NCI-H2107 treated with DMSO at 0.1 percent for 48 hours (cell line): ENCODE measurements around the gene OSGIN1.

Experiments used
- DNase-seq: peaks from one replicate; lab custom pipeline; 2025; ENCODE audit not compliant: unreplicated experiment; lab: John Stamatoyannopoulos, UW

Gene OSGIN1

GRCh38 chr16:83956336-83957289 lies 3.6 kb downstream of the OSGIN1 start:
- DNase-seq, result peak; percentile 48

DNA sequence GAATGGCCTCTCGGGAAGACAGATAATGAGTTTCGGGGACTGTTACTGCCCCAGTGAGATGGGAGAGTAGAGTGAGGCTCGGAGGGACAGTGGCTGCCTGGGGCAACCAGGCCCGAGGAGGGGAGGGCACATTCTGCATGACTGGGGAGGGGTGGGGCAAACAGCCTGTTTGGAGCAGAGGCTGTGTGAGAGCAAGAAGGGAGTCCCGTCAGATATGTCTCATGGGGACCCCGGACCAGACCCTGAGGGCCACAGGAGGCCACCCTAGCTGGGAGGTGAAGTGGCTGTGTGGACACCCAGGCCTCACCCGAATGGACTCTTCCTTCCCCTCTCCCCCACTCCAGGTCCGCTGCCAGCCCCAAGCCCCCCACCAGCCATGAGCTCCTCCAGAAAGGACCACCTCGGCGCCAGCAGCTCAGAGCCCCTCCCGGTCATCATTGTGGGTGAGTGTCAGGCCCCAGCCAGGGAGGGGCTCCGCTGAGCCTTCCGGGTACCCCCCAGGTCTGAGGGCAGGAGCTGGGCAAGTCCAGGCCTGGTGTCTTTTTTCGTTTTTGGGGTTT lies 4.3 kb downstream of the OSGIN1 start:
- DNase-seq, result no peak

- no peak for DNase-seq
Observed at GRCh38 chr16:83958137-83958845, 5.3 kb downstream of the OSGIN1 start.

DNA sequence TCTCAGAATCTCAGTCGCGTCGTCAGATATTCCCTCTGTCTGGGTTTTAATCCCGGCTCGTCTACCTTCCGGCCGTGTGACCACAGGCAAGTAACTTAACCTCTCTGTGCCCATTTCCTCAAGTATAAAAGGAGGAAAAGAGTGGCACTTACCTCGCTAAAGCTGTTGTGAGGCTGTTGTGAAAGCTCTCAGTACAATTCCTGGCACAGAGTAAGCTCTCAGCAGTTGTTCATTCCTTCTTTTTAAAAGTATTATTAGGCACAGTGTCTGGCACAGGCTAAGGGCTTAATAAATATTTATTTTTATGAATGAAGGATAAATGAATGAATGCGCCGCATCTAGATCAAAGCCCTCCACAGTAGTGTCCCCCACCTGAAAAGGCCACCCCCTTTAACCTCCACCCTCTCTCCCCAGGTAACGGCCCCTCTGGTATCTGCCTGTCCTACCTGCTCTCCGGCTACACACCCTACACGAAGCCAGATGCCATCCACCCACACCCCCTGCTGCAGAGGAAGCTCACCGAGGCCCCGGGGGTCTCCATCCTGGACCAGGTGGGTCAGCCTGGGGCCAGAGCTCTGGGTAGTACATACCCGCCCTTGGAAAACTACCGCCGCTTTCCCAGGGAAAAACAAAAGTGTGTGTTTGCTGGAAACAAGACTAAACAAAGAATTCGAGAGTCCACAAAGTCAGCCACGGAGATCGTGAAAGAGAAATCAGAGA lies 6.0 kb downstream of the OSGIN1 start:
- no peak for DNase-seq

- no peak for DNase-seq
Observed at GRCh38 chr16:83959656-83960434, 6.8 kb downstream of the OSGIN1 start.

- DNase-seq, result no peak
Observed at GRCh38 chr16:83960521-83961249, 7.6 kb downstream of the OSGIN1 start.

DNA sequence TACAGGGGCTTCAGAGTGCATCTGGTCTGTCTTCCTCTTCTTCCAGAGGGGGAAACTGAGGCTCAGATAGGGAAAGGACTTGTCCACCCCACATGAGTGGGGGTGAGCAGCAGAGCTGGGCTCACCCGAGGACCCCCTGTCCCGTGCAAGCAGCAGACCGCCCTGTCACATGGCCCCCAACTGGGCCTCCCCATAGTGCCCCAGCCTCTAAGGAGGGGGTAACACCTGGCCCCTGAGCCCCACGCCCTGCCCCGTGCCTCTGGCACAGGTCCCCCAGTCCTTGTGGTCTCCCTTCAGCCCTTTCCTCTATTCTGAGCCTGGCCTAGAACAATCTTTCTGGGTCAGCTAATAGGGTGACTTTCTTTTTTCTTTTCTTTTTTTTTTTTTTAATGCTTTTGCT lies 8.6 kb downstream of the OSGIN1 start:
- no peak for DNase-seq

DNA sequence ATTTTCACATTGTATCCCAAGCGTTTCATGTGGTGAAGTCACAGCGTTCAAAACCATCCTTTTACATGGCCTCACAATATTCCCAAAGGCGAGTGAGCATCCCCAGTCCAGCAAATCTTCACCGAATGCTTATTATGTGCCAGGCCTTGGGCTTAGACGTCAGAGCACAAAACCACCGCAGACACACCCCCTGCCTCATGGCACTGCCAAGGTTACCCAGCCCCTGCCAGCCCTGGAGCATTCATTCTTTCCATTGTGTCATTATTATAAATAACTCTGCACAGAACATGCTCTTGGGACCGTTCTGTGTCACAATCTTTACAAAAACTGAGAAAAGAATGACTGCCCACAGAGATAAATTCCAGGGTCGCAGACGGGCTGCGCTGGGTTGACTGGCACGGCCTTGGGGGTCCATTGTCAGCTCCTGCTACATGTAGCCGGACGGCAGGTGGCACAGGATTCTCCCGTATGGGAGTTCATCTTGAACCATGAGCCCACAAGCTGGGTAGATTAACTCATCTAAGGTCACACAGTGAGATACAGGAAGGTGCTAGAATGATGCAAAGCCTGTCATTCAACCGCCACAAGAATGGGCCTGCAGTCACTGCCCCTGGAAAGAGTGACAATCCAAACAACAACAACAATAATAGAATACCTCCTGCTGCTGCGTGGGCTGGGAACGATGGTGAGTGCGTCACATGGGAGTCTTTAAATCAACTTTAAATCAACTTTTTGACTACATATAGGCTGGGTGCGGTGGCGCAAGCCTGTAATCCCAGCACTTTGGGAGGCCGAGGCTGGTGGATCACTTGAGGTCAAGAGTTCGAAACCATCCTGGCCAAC lies 10.5 kb downstream of the OSGIN1 start:
- no peak for DNase-seq

DNA sequence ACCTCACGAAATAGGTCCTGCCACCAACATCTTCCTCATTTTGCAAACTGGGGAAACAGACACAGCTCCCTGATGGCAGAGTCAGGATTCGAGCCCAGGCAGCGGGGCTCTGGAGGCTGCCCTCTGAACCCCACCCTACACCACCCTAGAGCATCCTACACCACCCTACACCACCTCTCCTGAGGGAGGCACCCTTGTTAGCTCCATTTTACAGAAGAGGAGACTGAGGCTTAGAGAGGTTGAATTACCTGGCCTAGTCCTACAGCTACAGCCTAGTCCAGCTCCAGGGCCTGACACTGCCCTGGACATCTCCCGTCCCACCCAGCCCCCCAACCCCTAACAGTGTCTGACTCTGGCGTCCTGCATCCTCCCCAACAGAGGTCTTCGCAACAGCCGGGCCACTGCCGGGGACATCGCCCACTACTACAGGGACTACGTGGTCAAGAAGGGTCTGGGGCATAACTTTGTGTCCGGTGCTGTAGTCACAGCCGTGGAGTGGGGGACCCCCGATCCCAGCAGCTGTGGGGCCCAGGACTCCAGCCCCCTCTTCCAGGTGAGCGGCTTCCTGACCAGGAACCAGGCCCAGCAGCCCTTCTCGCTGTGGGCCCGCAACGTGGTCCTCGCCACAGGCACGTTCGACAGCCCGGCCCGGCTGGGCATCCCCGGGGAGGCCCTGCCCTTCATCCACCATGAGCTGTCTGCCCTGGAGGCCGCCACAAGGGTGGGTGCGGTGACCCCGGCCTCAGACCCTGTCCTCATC lies 11.8 kb downstream of the OSGIN1 start:
- DNase-seq, result no peak

DNA sequence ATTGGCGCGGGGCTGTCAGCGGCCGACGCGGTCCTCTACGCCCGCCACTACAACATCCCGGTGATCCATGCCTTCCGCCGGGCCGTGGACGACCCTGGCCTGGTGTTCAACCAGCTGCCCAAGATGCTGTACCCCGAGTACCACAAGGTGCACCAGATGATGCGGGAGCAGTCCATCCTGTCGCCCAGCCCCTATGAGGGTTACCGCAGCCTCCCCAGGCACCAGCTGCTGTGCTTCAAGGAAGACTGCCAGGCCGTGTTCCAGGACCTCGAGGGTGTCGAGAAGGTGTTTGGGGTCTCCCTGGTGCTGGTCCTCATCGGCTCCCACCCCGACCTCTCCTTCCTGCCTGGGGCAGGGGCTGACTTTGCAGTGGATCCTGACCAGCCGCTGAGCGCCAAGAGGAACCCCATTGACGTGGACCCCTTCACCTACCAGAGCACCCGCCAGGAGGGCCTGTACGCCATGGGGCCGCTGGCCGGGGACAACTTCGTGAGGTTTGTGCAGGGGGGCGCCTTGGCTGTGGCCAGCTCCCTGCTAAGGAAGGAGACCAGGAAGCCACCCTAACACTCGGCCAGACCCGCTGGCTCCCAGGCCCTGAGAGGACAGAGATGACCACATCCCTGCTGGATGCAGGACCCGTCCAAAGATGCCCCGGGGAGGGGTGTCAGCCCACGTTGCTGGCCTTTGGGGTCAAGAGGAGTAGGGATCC lies 12.6 kb downstream of the OSGIN1 start:
- DNase-seq, result no peak

- DNase-seq, result no peak
Observed at GRCh38 chr16:83966153-83966696, 13.2 kb downstream of the OSGIN1 start.

DNA sequence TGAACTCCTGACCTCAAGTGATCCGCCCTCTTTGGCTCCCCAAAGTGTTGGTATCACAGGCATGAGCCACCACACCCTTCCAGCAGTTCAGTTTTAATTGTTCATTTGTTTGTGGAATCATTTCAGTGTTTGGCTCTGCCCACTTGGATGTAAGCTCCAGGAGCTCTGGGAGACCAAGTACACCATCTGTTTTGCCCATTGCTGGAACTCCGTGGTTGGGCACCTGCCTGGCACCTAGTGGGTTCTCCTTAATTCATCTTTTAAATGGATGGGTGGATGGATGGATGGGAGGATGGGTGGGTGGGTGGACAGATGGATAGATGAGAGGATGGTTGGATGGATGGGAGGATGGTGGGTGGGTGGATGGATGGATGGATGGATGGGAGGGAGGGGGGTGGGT lies 14.1 kb downstream of the OSGIN1 start:
- DNase-seq, result no peak

DNA sequence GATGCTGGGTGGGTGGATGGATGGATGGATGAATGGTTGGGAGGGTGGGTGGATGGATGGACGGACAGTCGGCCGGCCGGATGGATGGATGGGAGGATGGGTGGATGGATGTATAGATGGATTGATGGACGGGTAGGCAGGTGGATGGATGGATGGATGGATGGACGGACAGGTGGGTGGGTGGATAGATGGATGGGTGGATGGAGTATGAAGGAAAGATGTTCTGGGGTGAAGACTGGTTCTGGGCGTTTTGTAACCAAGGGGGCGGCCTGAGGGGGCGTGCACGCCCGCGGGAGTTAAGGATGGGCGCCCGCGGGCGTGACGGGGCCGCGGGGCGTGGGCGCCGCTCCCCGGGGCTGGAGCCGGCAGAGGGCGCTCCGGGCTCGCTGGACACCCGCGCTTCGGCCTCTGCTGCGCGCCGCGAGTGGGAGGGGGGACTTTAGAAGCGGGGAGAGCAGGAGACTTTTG lies 14.8 kb downstream of the OSGIN1 start, which contains the start of gene NECAB2:
Gene NECAB2 (plus strand): TSS at position 407 of the 468 bp plus-strand sequence. CDS start 405 bp downstream, outside the sequence.
- no peak for DNase-seq

- DNase-seq, result no peak
Observed at GRCh38 chr16:83968306-83968851, 15.3 kb downstream of the OSGIN1 start.

DNA sequence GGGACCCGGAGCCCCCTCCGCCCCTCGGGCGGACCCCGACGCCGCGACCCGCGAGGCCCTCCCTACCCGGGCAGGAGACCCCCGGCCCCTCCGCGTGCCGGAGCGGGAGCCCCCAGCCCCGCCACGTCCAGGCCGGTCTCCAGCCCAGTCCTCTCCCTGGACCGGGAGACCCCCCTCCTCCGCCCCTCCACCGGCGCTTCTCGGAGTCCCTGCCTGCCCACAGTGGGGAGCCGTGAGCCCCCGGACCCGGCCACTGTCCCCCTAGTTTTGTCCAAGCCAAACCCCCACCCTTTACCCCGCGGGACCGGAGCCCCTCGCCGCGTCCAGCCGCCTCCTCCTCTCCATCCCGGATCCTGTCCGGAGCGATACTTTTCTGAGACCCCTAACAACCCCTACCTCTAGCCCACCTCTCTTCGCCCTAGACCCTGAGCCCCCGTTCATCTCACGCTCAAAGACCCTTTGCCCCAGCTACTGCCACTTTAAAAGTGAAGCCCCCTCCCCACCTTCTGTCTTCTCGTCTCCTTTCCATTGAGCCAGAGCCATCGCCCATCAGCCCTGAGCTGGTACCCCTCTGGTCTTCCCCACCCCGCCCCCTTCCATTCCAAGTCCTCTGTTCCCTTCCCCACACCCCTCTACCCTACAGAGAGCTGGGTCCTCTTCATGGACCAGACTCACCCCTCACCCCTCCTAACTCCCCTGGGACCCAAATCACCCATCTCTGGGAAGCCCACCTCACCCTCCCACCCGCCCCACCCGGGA lies 16.0 kb downstream of the OSGIN1 start:
- DNase-seq, result no peak
